D721Med (cell line): ENCODE results near the gene NABP2.

Source experiments
- DNase-seq: peaks from one replicate; pipeline ENCODE4 v3.0.0; 2011; ENCODE audit warnings: low spot score; ENCODE audit not compliant: insufficient read length
- FAIRE-seq: peaks from 2 replicates; lab custom pipeline; 2011; peaks lifted over from hg19 to GRCh38; lab: Jason Lieb, UNC
- CTCF ChIP-seq: IDR thresholded peaks from 2 replicates; pipeline ENCODE4 v1.5.1; 2012; ENCODE audit warnings: mild to moderate bottlenecking, control low read depth; ENCODE audit not compliant: insufficient read depth; ENCODE audit errors: missing control alignments

Gene NABP2

GRCh38 chr12:56243731-56244181 lies 19.6 kb downstream of the NABP2 start:
- FAIRE-seq (no peak), DNase-seq (no peak)
- no peak for TF ChIP-seq CTCF

- no peak for TF ChIP-seq CTCF
- DNase-seq (no peak), FAIRE-seq (no peak)
Measured at GRCh38 chr12:56244494-56244893, 20.4 kb downstream of the NABP2 start.

GRCh38 chr12:56247923-56248322 lies 23.8 kb downstream of the NABP2 start:
- TF ChIP-seq CTCF: no peak
- FAIRE-seq (no peak), DNase-seq (no peak)

GRCh38 chr12:56248711-56249110 lies 24.6 kb downstream of the NABP2 start:
- FAIRE-seq: no peak
- no peak for TF ChIP-seq CTCF
- DNase-seq: no peak

GRCh38 chr12:56252649-56253048 lies 28.5 kb downstream of the NABP2 start:
- DNase-seq (no peak), FAIRE-seq (no peak)
- no peak for TF ChIP-seq CTCF

- no peak for TF ChIP-seq CTCF
- FAIRE-seq (no peak), DNase-seq (no peak)
Measured at GRCh38 chr12:56253091-56253490, 28.9 kb downstream of the NABP2 start.

- FAIRE-seq (no peak), DNase-seq (no peak)
- no peak for TF ChIP-seq CTCF
Measured at GRCh38 chr12:56255671-56256070, 31.5 kb downstream of the NABP2 start.
